ENCODE results near the gene MAST1.

MAST1 gene

DNA sequence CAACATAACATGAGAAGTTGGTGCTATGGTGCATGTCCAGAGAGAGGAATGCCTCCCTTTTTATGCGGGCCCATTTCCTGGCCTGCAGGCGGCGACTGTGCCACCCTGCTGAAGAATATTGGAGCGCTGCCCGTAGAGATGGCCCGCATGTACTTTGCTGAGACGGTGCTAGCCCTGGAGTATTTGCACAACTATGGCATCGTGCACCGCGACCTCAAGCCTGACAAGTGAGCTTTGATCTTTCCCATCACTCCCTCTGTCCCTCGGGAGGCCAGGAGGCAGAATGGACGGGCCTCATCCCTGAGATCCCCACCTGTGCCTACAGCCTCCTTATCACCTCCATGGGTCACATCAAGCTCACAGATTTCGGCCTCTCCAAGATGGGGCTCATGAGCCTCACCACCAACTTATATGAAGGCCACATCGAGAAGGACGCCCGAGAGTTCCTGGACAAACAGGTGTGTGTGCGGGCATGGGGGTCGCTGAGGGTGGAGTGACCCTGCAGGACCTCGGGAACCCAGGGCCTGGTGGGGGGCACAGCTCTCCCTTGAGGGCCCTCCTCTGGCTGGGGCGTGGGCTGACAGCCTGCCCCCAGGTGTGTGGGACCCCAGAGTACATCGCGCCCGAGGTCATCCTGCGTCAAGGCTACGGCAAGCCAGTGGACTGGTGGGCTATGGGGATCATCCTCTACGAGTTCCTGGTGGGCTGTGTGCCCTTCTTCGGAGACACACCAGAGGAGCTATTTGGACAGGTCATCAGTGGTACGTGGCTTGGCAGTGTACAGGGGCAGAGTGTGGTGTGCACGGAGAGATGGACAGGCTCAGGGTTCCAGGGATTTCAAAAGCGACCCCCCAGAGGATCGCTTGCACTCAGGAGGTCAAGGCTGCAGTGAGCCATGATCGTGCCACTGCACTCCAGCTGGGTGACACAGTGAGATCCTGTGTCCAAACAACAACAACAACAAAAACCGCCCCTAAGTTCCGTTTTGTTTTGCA is 26.7 kb downstream of the MAST1 start:
- Histone ChIP-seq H3K9ac (ENCODE audit: low read length in 2 of 2) (no peak overlapping the region), H3K27ac (ENCODE audit: low read length) (no peak overlapping the region), H3K36me3 (ENCODE audit: control insufficient read depth in 2 of 2, insufficient read depth in 2 of 2, low read length in 2 of 2) (no peaks in the 10 kb centered on the region)

DNA sequence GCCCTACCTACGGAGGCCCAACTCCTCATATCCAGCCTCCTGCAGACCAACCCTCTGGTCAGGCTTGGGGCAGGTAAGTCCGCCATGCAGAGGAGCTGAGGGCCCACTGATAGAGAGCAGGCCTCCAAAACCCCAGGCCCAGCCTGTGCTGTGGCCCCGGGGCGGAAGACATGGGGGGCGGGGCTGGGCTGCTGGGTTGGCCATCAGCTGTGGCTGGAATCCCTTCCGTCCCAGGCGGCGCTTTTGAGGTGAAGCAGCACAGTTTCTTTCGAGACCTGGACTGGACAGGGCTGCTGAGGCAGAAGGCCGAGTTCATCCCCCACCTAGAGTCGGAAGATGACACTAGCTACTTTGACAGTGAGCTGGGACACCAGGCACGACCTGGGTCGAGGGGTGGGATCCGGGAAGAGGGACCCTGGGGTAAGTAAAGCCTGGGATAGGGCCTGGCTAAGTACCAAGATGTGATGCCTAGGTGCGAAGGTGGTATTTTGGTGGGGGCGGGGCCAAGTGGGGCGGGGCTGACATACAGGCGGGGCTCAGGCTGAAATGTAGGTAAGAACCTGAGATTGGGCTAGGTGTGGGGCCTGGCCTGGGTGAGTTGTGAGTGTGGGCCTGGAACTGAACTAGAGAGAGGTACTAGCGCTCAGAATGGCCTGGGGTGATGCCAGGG is 27.6 kb downstream of the MAST1 start:
- Histone ChIP-seq H3K4me3 (ENCODE audit: low read length in 2 of 2) (no peak overlapping the region), H3K9ac (ENCODE audit: low read length in 2 of 2) (no peak overlapping the region), H3K36me3 (ENCODE audit: control insufficient read depth in 2 of 2, insufficient read depth in 2 of 2, low read length in 2 of 2) (no peaks in the 10 kb centered on the region), H3K27me3 (ENCODE audit: control insufficient read depth in 1 of 2, insufficient read depth in 2 of 2, low read length in 2 of 2) (peaks cover 8 to 15% of the 10 kb centered on the region in 2 donors), H3K27ac (ENCODE audit: low read length) (no peak overlapping the region), H3K4me1 (ENCODE audit: control insufficient read depth, insufficient read depth, low read length) (peaks cover 11% of the 10 kb centered on the region), H3K9me3 (ENCODE audit: control insufficient read depth in 2 of 2, low read length in 2 of 2) (no peaks in the 10 kb centered on the region)

More for the DNA sequence above, 26.7 kb downstream of the MAST1 start:
- H3K9me3 ChIP-seq (ENCODE audit: control insufficient read depth in 2 of 2, low read length in 2 of 2), result no peaks in the 10 kb centered on the region
- H3K4me1 ChIP-seq (ENCODE audit: control insufficient read depth, insufficient read depth, low read length), result peaks cover 11% of the 10 kb centered on the region
- peaks cover 8 to 15% of the 10 kb centered on the region in 2 donors for H3K27me3 ChIP-seq (ENCODE audit: control insufficient read depth in 1 of 2, insufficient read depth in 2 of 2, low read length in 2 of 2)
- no peak overlapping the region for H3K4me3 ChIP-seq (ENCODE audit: low read length in 2 of 2)

DNA sequence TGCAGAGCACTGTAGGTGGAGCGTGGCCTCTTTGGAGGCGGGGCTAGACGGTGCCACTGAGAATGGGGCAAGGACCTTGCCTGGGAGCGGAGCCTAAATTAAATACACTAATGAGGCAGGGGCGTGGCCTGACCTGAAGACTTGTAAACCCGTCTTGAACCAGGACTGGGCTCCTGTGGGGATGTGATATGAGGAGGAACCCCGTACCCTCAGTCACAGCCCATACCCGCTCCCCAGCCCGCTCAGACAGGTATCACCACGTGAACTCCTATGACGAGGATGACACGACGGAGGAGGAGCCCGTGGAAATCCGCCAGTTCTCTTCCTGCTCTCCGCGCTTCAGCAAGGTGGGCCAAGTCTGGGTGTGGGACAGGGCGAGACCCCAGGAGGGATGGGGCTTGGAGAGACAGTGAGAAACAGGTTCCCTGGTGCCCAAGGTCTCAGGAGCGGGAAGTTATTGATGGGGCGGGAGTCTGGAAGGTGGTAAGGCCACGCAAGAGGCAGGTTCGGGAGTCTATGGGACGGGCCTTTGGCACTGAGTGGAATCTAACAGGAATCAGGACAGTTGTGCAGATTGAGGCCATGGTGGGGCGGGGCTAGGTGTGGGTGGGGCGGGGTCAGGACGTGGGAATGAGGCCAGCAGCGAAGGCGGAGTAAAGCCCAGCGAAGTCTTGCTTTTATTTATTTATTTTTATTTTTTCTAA is 28.3 kb downstream of the MAST1 start:
- no peak overlapping the region for H3K4me3 ChIP-seq (ENCODE audit: low read length in 2 of 2)
- H3K4me1 ChIP-seq (ENCODE audit: control insufficient read depth, insufficient read depth, low read length), result peaks cover 11% of the 10 kb centered on the region
- no peak overlapping the region for H3K9ac ChIP-seq (ENCODE audit: low read length in 2 of 2)
- no peaks in the 10 kb centered on the region for H3K9me3 ChIP-seq (ENCODE audit: control insufficient read depth in 2 of 2, low read length in 2 of 2)
- peaks cover 8 to 15% of the 10 kb centered on the region in 2 donors for H3K27me3 ChIP-seq (ENCODE audit: control insufficient read depth in 1 of 2, insufficient read depth in 2 of 2, low read length in 2 of 2)
- no peaks in the 10 kb centered on the region for H3K36me3 ChIP-seq (ENCODE audit: control insufficient read depth in 2 of 2, insufficient read depth in 2 of 2, low read length in 2 of 2)
- no peak overlapping the region for H3K27ac ChIP-seq (ENCODE audit: low read length)

DNA sequence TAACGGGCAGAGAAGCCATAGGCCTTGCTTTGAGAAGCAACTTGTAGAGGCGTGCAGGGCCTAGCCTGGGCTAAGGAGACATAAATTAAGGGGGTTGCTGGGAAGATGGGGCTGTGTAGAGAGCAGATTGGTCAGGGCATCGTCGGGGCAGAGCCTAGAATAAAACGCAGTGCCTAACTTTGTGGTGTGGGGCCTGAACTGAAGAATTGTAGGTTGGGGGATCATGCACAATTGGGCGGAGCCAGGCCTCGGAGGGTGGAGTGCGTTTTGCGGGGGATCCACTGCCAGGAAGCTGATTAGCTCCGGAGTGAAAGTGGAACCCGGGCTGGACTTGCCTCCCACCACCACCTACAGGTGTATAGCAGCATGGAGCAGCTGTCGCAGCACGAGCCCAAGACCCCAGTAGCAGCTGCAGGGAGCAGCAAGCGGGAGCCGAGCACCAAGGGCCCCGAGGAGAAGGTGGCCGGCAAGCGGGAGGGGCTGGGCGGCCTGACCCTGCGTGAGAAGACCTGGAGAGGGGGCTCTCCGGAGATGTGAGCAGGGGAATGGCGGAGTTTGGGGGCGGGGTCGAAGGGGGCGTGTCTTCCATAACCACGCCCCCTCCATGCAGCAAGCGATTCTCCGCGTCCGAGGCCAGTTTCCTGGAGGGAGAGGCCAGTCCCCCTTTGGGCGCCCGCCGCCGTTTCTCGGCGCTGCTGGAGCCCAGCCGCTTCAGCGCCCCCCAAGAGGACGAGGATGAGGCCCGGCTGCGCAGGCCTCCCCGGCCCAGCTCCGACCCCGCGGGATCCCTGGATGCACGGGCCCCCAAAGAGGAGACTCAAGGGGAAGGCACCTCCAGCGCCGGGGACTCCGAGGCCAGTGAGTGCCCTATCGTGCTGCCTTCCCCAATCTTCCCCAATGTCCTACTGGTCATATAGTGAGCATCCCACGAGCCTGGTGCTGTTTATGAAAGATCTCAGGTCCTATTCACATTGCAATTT is 29.1 kb downstream of the MAST1 start:
- Histone ChIP-seq H3K27ac (ENCODE audit: low read length) (no peak overlapping the region), H3K4me3 (ENCODE audit: low read length in 2 of 2) (peak overlapping the region; percentile 21 to 65), H3K9me3 (ENCODE audit: control insufficient read depth in 2 of 2, low read length in 2 of 2) (no peaks in the 10 kb centered on the region), H3K9ac (ENCODE audit: low read length in 2 of 2) (peak overlapping the region in 1 of 2 donors; percentile 23), H3K27me3 (ENCODE audit: control insufficient read depth in 1 of 2, insufficient read depth in 2 of 2, low read length in 2 of 2) (peaks cover 8 to 15% of the 10 kb centered on the region in 2 donors), H3K36me3 (ENCODE audit: control insufficient read depth in 2 of 2, insufficient read depth in 2 of 2, low read length in 2 of 2) (no peaks in the 10 kb centered on the region), H3K4me1 (ENCODE audit: control insufficient read depth, insufficient read depth, low read length) (peaks cover 11% of the 10 kb centered on the region)

DNA sequence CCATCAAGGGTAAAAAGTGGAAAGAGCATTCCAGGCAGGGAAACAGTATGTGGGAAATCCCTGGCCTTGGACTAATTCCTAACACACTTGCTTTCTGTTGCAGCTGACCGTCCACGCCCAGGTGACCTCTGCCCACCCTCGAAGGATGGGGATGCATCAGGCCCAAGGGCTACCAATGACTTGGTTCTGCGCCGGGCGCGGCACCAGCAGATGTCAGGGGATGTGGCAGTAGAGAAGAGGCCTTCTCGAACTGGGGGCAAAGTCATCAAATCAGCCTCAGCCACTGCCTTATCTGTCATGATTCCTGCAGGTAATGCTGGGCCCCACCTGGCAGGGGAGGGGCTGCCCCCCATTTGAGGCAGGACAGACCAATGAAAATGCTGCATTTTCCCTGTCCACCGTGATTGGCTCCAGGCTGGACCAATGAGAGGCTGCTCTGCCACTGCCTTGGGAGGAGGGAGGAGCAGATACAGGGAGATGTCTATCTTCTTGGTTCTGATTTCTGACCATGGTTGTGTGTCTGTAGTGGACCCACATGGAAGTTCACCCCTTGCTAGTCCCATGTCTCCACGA is 30.3 kb downstream of the MAST1 start:
- no peak overlapping the region for H3K4me3 ChIP-seq (ENCODE audit: low read length in 2 of 2)
- no peak overlapping the region for H3K27ac ChIP-seq (ENCODE audit: low read length)
- no peaks in the 10 kb centered on the region for H3K36me3 ChIP-seq (ENCODE audit: control insufficient read depth in 2 of 2, insufficient read depth in 2 of 2, low read length in 2 of 2)
- no peaks in the 10 kb centered on the region for H3K9me3 ChIP-seq (ENCODE audit: control insufficient read depth in 2 of 2, low read length in 2 of 2)
- peaks cover 11% of the 10 kb centered on the region for H3K4me1 ChIP-seq (ENCODE audit: control insufficient read depth, insufficient read depth, low read length)
- no peak overlapping the region for H3K9ac ChIP-seq (ENCODE audit: low read length in 2 of 2)
- peaks cover 8 to 15% of the 10 kb centered on the region in 2 donors for H3K27me3 ChIP-seq (ENCODE audit: control insufficient read depth in 1 of 2, insufficient read depth in 2 of 2, low read length in 2 of 2)

DNA sequence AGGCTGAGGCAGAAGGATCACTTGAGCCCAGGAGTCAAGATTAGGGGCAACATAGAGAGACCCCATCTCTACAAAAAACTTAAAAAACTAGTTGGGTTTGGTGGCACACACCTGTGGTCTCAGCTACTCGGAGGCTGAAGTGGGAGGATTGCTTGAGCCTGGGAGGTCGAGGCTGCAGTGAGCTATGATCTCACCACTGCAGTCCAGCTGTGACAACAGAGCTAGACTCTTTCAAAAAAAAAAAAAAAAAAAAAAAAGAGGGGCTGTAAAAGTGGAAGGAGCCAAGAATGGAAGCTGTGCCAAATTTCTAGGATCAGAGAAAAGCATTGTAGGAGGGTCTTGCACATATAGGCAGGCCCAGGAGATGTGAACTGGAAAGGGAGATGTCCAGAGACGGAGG is 33.4 kb downstream of the MAST1 start:
- H3K36me3 ChIP-seq (ENCODE audit: control insufficient read depth in 2 of 2, insufficient read depth in 2 of 2, low read length in 2 of 2), result peaks cover 3 to 10% of the 10 kb centered on the region in 2 donors
- no peak overlapping the region for H3K9ac ChIP-seq (ENCODE audit: low read length in 2 of 2)
- no peaks in the 10 kb centered on the region for H3K9me3 ChIP-seq (ENCODE audit: control insufficient read depth in 2 of 2, low read length in 2 of 2)
- no peak overlapping the region for H3K27ac ChIP-seq (ENCODE audit: low read length)
- no peak overlapping the region for H3K4me3 ChIP-seq (ENCODE audit: low read length in 2 of 2)
- peaks cover 8 to 11% of the 10 kb centered on the region in 2 donors for H3K27me3 ChIP-seq (ENCODE audit: control insufficient read depth in 1 of 2, insufficient read depth in 2 of 2, low read length in 2 of 2)
- peaks cover 11% of the 10 kb centered on the region for H3K4me1 ChIP-seq (ENCODE audit: control insufficient read depth, insufficient read depth, low read length)

DNA sequence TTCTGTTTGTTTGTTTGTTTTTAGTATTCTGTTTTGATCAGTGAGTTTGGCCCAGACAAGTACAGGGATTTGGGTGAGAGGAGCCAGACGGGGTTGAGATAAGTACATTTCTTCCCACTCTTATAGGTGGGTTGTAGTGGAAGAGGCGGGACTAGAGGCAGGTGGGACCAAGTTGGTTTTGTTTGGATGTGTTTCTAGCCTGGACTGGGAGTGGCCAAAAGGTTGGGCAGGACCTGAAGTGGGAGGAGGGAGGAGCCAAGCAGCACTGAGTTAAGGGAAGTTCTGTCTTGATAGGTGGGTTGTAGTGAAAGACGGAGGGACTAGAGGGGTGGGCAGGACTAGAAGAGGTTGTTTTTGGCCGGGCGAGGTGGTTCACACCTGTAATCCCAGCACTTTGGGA is 33.9 kb downstream of the MAST1 start:
- peaks cover 6 to 9% of the 10 kb centered on the region in 2 donors for H3K27me3 ChIP-seq (ENCODE audit: control insufficient read depth in 1 of 2, insufficient read depth in 2 of 2, low read length in 2 of 2)
- peaks cover 9% of the 10 kb centered on the region for H3K4me1 ChIP-seq (ENCODE audit: control insufficient read depth, insufficient read depth, low read length)
- no peaks in the 10 kb centered on the region for H3K9me3 ChIP-seq (ENCODE audit: control insufficient read depth in 2 of 2, low read length in 2 of 2)
- H3K4me3 ChIP-seq (ENCODE audit: low read length in 2 of 2), result no peak overlapping the region
- H3K36me3 ChIP-seq (ENCODE audit: control insufficient read depth in 2 of 2, insufficient read depth in 2 of 2, low read length in 2 of 2), result peaks cover 3 to 10% of the 10 kb centered on the region in 2 donors
- H3K27ac ChIP-seq (ENCODE audit: low read length), result no peak overlapping the region
- H3K9ac ChIP-seq (ENCODE audit: low read length in 2 of 2), result no peak overlapping the region

DNA sequence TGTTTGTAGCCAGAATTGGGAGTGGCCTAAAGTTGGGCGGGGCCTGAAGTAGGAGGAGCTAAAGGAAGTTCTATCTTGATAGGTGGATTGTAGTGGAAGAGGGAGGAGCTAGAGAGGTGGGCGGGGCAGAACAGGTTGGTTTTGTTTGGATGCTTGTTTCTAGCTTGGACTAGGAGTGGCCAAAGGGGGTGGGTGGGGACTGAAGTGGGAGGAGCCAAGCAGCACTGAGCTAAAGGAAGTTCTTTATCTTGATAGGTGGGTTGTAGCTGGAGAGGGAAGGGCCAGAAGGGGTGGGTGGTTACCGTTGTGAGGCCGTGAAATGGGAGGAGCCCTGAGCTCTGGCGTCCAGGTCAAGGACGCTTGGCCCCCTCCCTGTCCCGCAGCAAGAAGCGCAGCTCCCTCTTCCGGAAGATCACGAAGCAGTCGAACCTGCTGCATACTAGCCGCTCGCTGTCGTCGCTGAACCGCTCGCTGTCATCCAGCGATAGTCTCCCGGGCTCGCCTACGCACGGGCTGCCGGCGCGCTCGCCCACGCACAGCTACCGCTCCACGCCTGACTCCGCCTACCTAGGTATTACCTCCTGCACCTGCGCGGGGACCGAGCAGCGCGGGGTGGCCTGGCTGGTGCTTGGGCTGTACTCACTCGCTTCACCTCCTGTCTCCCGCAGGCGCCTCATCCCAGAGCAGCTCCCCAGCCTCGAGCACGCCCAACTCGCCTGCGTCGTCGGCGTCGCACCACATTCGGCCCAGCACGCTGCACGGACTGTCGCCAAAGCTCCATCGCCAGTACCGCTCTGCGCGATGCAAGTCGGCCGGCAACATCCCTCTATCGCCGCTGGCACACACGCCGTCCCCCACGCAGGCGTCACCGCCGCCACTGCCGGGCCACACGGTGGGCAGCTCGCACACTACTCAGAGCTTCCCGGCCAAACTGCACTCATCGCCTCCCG is 34.9 kb downstream of the MAST1 start:
- Histone ChIP-seq H3K27ac (ENCODE audit: low read length) (no peak overlapping the region), H3K9me3 (ENCODE audit: control insufficient read depth in 2 of 2, low read length in 2 of 2) (no peaks in the 10 kb centered on the region), H3K36me3 (ENCODE audit: control insufficient read depth in 2 of 2, insufficient read depth in 2 of 2, low read length in 2 of 2) (peaks cover 5 to 15% of the 10 kb centered on the region in 2 donors), H3K27me3 (ENCODE audit: control insufficient read depth in 1 of 2, insufficient read depth in 2 of 2, low read length in 2 of 2) (peaks cover 0 to 6% of the 10 kb centered on the region in 2 donors), H3K4me1 (ENCODE audit: control insufficient read depth, insufficient read depth, low read length) (peaks cover 2% of the 10 kb centered on the region), H3K4me3 (ENCODE audit: low read length in 2 of 2) (no peak overlapping the region), H3K9ac (ENCODE audit: low read length in 2 of 2) (no peak overlapping the region)
